ENCODE data around the gene APOBEC3C. TPM values are rescaled to one million over a fixed set of nuclear protein-coding genes. Genes with fewer than 3 reads are reported as not detected.

APOBEC3C gene
- total and polyA plus RNA-seq, 2 donors (not counting 1 experiment from before 2014, with no cell fraction given), result 19.2 to 44.5 TPM

DNA sequence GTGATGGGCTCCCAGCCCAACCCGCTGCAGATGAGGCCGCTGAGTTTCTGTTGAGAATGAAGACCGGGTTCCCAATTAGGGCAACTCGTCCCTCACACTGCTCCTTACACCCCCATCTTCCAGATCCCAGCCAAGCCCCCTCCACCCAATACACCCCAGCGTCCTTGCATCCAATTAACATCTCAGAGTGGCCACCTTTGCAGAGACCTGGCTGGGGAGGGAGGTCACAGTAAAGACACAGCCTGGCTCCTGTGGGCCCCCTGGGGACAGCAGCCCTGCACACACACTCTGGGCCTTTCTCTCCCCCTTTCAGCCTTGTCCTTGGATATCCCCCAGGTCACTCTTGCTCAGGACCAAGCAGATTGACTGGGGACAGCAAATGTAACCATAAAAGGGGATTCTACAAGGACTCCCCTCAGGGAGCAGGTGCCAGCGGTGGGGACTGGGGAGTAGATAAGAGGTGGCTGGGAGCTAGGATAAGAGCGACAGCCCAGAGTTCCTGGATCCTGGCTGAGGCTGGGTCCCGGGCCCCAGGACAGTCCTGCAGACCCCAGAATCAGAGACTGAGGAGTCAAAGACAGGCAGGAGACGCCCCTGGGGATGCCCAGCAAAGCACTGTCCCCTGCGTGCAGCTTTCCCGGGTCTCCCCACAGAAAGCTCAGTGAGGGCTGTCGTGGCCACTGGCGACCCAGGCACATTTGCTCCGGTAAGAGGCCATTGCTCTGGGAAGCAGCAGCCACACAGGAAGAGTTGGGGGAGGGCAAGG lies 48.3 kb upstream of the APOBEC3C start:
- no peak for TF ChIP-seq EZH2 (IDR thresholded peaks at IDR 0.05; ENCODE audit: low read length, missing control alignments)
- TF ChIP-seq CTCF (conservative IDR thresholded peaks at IDR 0.05 in 1 of 2, IDR thresholded peaks at IDR 0.05 in 1 of 2; ENCODE audit: low read depth in 1 of 2, low read length in 2 of 2), result no peak
- H3K4me1 ChIP-seq (ENCODE audit: control insufficient read depth, extremely low read depth, insufficient read depth, low read length), result no peaks in the 10 kb centered on the region
- H3K27me3 ChIP-seq (ENCODE audit: control insufficient read depth, insufficient read depth, low read length), result peaks cover 3% of the 10 kb centered on the region
- H3K79me2 ChIP-seq (ENCODE audit: control insufficient read depth, insufficient read depth, low read length), result no peaks in the 10 kb centered on the region
- H3K4me3 ChIP-seq (replicated peaks in 1 of 4; ENCODE audit: control extremely low read depth in 1 of 4, insufficient read depth in 1 of 4, low read depth in 3 of 4, low read length in 4 of 4), result no peak overlapping the region
- no peaks in the 10 kb centered on the region for H3K36me3 ChIP-seq (ENCODE audit: control insufficient read depth, insufficient read depth, low read length)
- H3K4me2 ChIP-seq (ENCODE audit: extremely low read depth, insufficient read depth, low read length), result no peak overlapping the region
- H3K27ac ChIP-seq (ENCODE audit: insufficient read depth, low read length), result no peak overlapping the region
- H4K20me1 ChIP-seq (ENCODE audit: control insufficient read depth, extremely low read depth, insufficient read depth, low read length), result no peaks in the 10 kb centered on the region
- H2AFZ ChIP-seq (ENCODE audit: low read length), result no peak overlapping the region
- DNase-seq (ENCODE audit: low read depth in 2 of 2), result no peak
- no peak overlapping the region for H3K9ac ChIP-seq (ENCODE audit: insufficient read depth, low read length)
- H3K9me3 ChIP-seq (ENCODE audit: control insufficient read depth, insufficient read depth, low read depth, low read length), result no peaks in the 10 kb centered on the region

DNA sequence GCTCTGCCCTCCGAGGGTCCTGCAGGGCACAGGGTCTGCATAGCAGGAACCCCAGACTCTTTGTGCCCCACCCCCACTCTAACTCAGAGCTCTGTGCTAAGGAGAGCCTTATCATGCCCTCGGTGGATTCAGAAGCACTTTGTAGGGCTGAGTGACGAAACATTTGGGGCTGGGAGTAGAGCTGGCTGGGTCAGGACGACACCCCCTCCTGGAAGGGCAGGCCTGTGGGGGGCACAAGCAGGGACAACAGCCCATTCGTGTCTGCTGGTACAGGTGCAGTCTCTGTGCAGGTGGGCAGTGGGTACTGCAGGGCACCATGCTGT lies 47.7 kb upstream of the APOBEC3C start:
- no peak overlapping the region for H3K27ac ChIP-seq (ENCODE audit: insufficient read depth, low read length)
- H4K20me1 ChIP-seq (ENCODE audit: control insufficient read depth, extremely low read depth, insufficient read depth, low read length), result no peaks in the 10 kb centered on the region
- H3K36me3 ChIP-seq (ENCODE audit: control insufficient read depth, insufficient read depth, low read length), result no peaks in the 10 kb centered on the region
- no peak overlapping the region for H3K4me2 ChIP-seq (ENCODE audit: extremely low read depth, insufficient read depth, low read length)
- no peak for DNase-seq (ENCODE audit: low read depth in 2 of 2)
- H3K27me3 ChIP-seq (ENCODE audit: control insufficient read depth, insufficient read depth, low read length), result peaks cover 7% of the 10 kb centered on the region
- no peak overlapping the region for H3K4me3 ChIP-seq (replicated peaks in 1 of 4; ENCODE audit: control extremely low read depth in 1 of 4, insufficient read depth in 1 of 4, low read depth in 3 of 4, low read length in 4 of 4)
- TF ChIP-seq CTCF (conservative IDR thresholded peaks at IDR 0.05 in 1 of 2, IDR thresholded peaks at IDR 0.05 in 1 of 2; ENCODE audit: low read depth in 1 of 2, low read length in 2 of 2) (no peak), EZH2 (IDR thresholded peaks at IDR 0.05; ENCODE audit: low read length, missing control alignments) (no peak)
- H3K4me1 ChIP-seq (ENCODE audit: control insufficient read depth, extremely low read depth, insufficient read depth, low read length), result no peaks in the 10 kb centered on the region
- H3K9ac ChIP-seq (ENCODE audit: insufficient read depth, low read length), result no peak overlapping the region
- no peak overlapping the region for H2AFZ ChIP-seq (ENCODE audit: low read length)
- H3K9me3 ChIP-seq (ENCODE audit: control insufficient read depth, insufficient read depth, low read depth, low read length), result no peaks in the 10 kb centered on the region
- H3K79me2 ChIP-seq (ENCODE audit: control insufficient read depth, insufficient read depth, low read length), result no peaks in the 10 kb centered on the region

GRCh38 chr22:38966942-38967341 lies 47.1 kb upstream of the APOBEC3C start:
- H3K4me3 ChIP-seq (replicated peaks in 1 of 4; ENCODE audit: control extremely low read depth in 1 of 4, insufficient read depth in 1 of 4, low read depth in 3 of 4, low read length in 4 of 4), result no peak overlapping the region
- no peak overlapping the region for H3K4me2 ChIP-seq (ENCODE audit: extremely low read depth, insufficient read depth, low read length)
- peaks cover 8% of the 10 kb centered on the region for H3K27me3 ChIP-seq (ENCODE audit: control insufficient read depth, insufficient read depth, low read length)
- no peak for DNase-seq (ENCODE audit: low read depth in 2 of 2)
- H4K20me1 ChIP-seq (ENCODE audit: control insufficient read depth, extremely low read depth, insufficient read depth, low read length), result no peaks in the 10 kb centered on the region
- no peaks in the 10 kb centered on the region for H3K4me1 ChIP-seq (ENCODE audit: control insufficient read depth, extremely low read depth, insufficient read depth, low read length)
- H2AFZ ChIP-seq (ENCODE audit: low read length), result no peak overlapping the region
- no peak overlapping the region for H3K9ac ChIP-seq (ENCODE audit: insufficient read depth, low read length)
- H3K79me2 ChIP-seq (ENCODE audit: control insufficient read depth, insufficient read depth, low read length), result no peaks in the 10 kb centered on the region
- H3K9me3 ChIP-seq (ENCODE audit: control insufficient read depth, insufficient read depth, low read depth, low read length), result no peaks in the 10 kb centered on the region
- no peaks in the 10 kb centered on the region for H3K36me3 ChIP-seq (ENCODE audit: control insufficient read depth, insufficient read depth, low read length)
- H3K27ac ChIP-seq (ENCODE audit: insufficient read depth, low read length), result no peak overlapping the region
- no peak for TF ChIP-seq CTCF (conservative IDR thresholded peaks at IDR 0.05 in 1 of 2, IDR thresholded peaks at IDR 0.05 in 1 of 2; ENCODE audit: low read depth in 1 of 2, low read length in 2 of 2)
- no peak for TF ChIP-seq EZH2 (IDR thresholded peaks at IDR 0.05; ENCODE audit: low read length, missing control alignments)
